GM10248 (cell line): ENCODE measurements around the gene TLE5.
A peak's percentile ranks its signal among the peaks of the same experiment; 100 is the strongest.

Experiments used
- CTCF ChIA-PET: fragments of 300-600 bp; sonication (Branson Sonifier 250); formaldehyde crosslinking; extraction: SDS; loops from one replicate; lab custom pipeline; 2021; ENCODE audit warnings: antibody characterized with exemption; lab: Yijun Ruan, JAX
- POLR2A ChIA-PET: fragments of 350-650 bp; sonication (Branson Sonifier 250); formaldehyde crosslinking; extraction: SDS; loops from one replicate; lab custom pipeline; 2020; ENCODE audit warnings: antibody characterized with exemption; lab: Yijun Ruan, JAX
- DNase-seq: peaks from one replicate; pipeline ENCODE4 v3.0.0; 2012; ENCODE audit errors: extremely low spot score
- CTCF ChIP-seq: IDR thresholded peaks from 2 replicates; pipeline ENCODE4 v1.5.1; 2012; ENCODE audit warnings: mild to moderate bottlenecking, low read depth; ENCODE audit errors: extremely low read depth, missing control alignments, control extremely low read depth

The TLE5 gene

GRCh38 chr19:3062165-3063105 lies at the start of gene TLE5:
Gene TLE5, minus strand, starts transcription at chr19:3062495. Its CDS starts 295 bp downstream, at chr19:3062200.
- DNase-seq = peak; percentile 86
- TF ChIP-seq CTCF = no peak
- ChIA-PET POLR2A (interaction anchor here (0.6 kb wide), 1 partner anchor 1687 kb away, joined by 5 read pairs; no protein-coding TSS in a partner anchor), CTCF (interaction anchor here (1.0 to 4.3 kb wide), 3 partner anchors 13 to 112 kb away, joined by 3 to 23 read pairs (median 4); no protein-coding TSS in a partner anchor)

GRCh38 chr19:3111586-3112247 lies 49.4 kb upstream of the TLE5 start:
- ChIA-PET CTCF (interaction anchor here (0.9 to 3.0 kb wide), 2 partner anchors 13 to 17 kb away, joined by 5 to 15 read pairs; no protein-coding TSS in a partner anchor), POLR2A (interaction anchor here (0.6 kb wide), 1 partner anchor 161 kb away, joined by 3 read pairs; no protein-coding TSS in a partner anchor)
- no peak for DNase-seq
- TF ChIP-seq CTCF = no peak

GRCh38 chr19:3110126-3110825 lies 48.0 kb upstream of the TLE5 start:
- TF ChIP-seq CTCF = no peak
- CTCF ChIA-PET = interaction anchor here (0.7 to 8.6 kb wide), 10 partner anchors 10 to 158 kb away, joined by 3 to 78 read pairs (median 8); partner anchors contain the start of gene GNA15
- DNase-seq = no peak
- POLR2A ChIA-PET = interaction anchor here (0.5 kb wide), 1 partner anchor 669 kb away, joined by 3 read pairs; no protein-coding TSS in a partner anchor

- CTCF ChIA-PET = interaction anchor here (1.1 to 8.6 kb wide), 12 partner anchors 9 to 158 kb away, joined by 3 to 78 read pairs (median 10); partner anchors contain the start of gene GNA15
- no peak for DNase-seq
- POLR2A ChIA-PET = no interaction called here
- TF ChIP-seq CTCF = no peak
These were observed 47.2 kb upstream of the TLE5 start for GRCh38 chr19:3109491-3109890.

- ChIA-PET POLR2A (no interaction called here), CTCF (interaction anchor here (0.8 to 8.6 kb wide), 31 partner anchors 8 to 461 kb away, joined by 3 to 78 read pairs (median 5); partner anchors contain the start of gene GNA15)
- peak; percentile 87 for TF ChIP-seq CTCF
- DNase-seq = peak; percentile 77
These were observed 46.5 kb upstream of the TLE5 start for GRCh38 chr19:3108775-3109174.
